GM12878 (cell line): Measurements from ENCODE around the gene P3H2. TPM values are rescaled to one million over a fixed set of nuclear protein-coding genes. Genes with fewer than 3 reads are reported as not detected.

ENCODE experiments used
- ATAC-seq: fragments of 200-7000 bp; cut with Tn5 transposase; 3 replicates; pipeline ENCODE4 v1.9.1; 2020; ENCODE audit warnings: mild to moderate bottlenecking, moderate library complexity
- BruUV-seq: library from RNA; stranded (reverse); fragments of 400-500 nt; replicated peaks from 2 replicates; lab custom pipeline; 2021; lab: Mats Ljungman, UMichigan
- CTCF ChIA-PET: fragments of 300-600 bp; sonication (Branson Sonifier 250); formaldehyde crosslinking; extraction: SDS; loops from one replicate; lab custom pipeline; 2021; ENCODE audit warnings: inconsistent platforms; lab: Yijun Ruan, JAX
- POLR2A ChIA-PET: fragments of 350-600 bp; formaldehyde crosslinking; extraction: SDS; loops from one replicate; lab custom pipeline; 2021; ENCODE audit warnings: inconsistent platforms; lab: Charles Lee
- RAD21 ChIA-PET: fragments of 300-600 bp; sonication (Branson Sonifier 250); formaldehyde crosslinking; loops from one replicate; lab custom pipeline; 2023; ENCODE audit warnings: antibody characterized with exemption; ENCODE audit not compliant: unreplicated experiment; lab: Charles Lee
- SMC1A ChIA-PET: fragments of 300-600 bp; sonication (Branson Sonifier 250); formaldehyde crosslinking; loops from one replicate; lab custom pipeline; 2023; ENCODE audit not compliant: unreplicated experiment, uncharacterized antibody; lab: Charles Lee
- DNase-seq: peaks from one replicate; pipeline ENCODE4 v3.0.0-alpha.2; 2011; ENCODE audit warnings: low read depth, low spot score
- FAIRE-seq: peaks from 3 replicates; lab custom pipeline; 2011; peaks lifted over from hg19 to GRCh38; lab: Jason Lieb, UNC
- H2AFZ ChIP-seq: 2 replicates; pipeline ENCODE4 v1.6.0; 2011; ENCODE audit warnings: low read depth, low read length, control low read depth; ENCODE audit not compliant: control insufficient read depth
- H3K27ac ChIP-seq: 2 replicates; pipeline ENCODE4 v1.5.1; 2011; ENCODE audit warnings: control low read depth; ENCODE audit not compliant: control insufficient read depth, insufficient read depth
- H3K27me3 ChIP-seq, 2 experiments: replicated peaks in 1 of 2; 2 replicates each; pipeline versions ENCODE4 v1.6.0 to v1.6.1; 2011; ENCODE audit warnings: low read length in 1 of 2; ENCODE audit not compliant: control insufficient read depth in 2 of 2, insufficient read depth in 2 of 2
- H3K36me3 ChIP-seq, 2 experiments: 2 replicates each; pipeline ENCODE4 v1.5.1; 2011; ENCODE audit warnings: low read length in 1 of 2; ENCODE audit not compliant: control insufficient read depth in 2 of 2, insufficient read depth in 2 of 2
- H3K4me1 ChIP-seq: 2 replicates; pipeline ENCODE4 v1.6.1; 2011; ENCODE audit warnings: mild to moderate bottlenecking, low read length, moderate library complexity, mixed read lengths; ENCODE audit not compliant: control insufficient read depth, insufficient read depth
- H3K4me2 ChIP-seq: 2 replicates; pipeline ENCODE4 v1.6.0; 2011; ENCODE audit warnings: control low read depth; ENCODE audit not compliant: control insufficient read depth, insufficient read depth
- H3K4me3 ChIP-seq: fragments of 200-600 bp; sonication (generic); 2 replicates; pipeline ENCODE4 v1.5.1; 2016
- H3K79me2 ChIP-seq: 2 replicates; pipeline ENCODE4 v1.6.0; 2011; ENCODE audit warnings: low read length; ENCODE audit not compliant: control insufficient read depth, insufficient read depth
- H3K9ac ChIP-seq: 2 replicates; pipeline ENCODE4 v1.8.0; 2011; ENCODE audit warnings: low read length, control low read depth, mixed read lengths; ENCODE audit not compliant: control insufficient read depth, insufficient read depth
- H3K9me3 ChIP-seq: replicated peaks from 3 replicates; pipeline ENCODE4 v1.5.1; 2011; ENCODE audit warnings: mild to moderate bottlenecking, low read length; ENCODE audit not compliant: control insufficient read depth, insufficient read depth
- H4K20me1 ChIP-seq: 2 replicates; pipeline ENCODE4 v1.6.0; 2011; ENCODE audit not compliant: control insufficient read depth, insufficient read depth
- BHLHE40 ChIP-seq, 2 experiments: fragments of 450-650 bp in 1 of 2; IDR thresholded peaks; 2 replicates each; pipeline ENCODE4 v1.6.1; 2011 to 2017; ENCODE audit warnings: low read depth in 2 of 2, borderline replicate concordance in 1 of 2, improper control_type of control experiment in 1 of 2, low read length in 1 of 2, mild to moderate bottlenecking in 1 of 2
- CHD1 ChIP-seq: IDR thresholded peaks from 2 replicates; pipeline ENCODE4 v1.6.1; 2012; ENCODE audit warnings: low read depth, low read length, improper control_type of control experiment
- NFXL1 ChIP-seq: fragments of 450-650 bp; IDR thresholded peaks from 2 replicates; pipeline ENCODE4 v1.6.1; 2017; ENCODE audit warnings: antibody characterized with exemption, mild to moderate bottlenecking, borderline replicate concordance
- ZNF24 ChIP-seq: fragments of 450-650 bp; IDR thresholded peaks from 2 replicates; pipeline ENCODE4 v1.6.1; 2017; ENCODE audit warnings: antibody characterized with exemption, mild to moderate bottlenecking
- WGBS: methylation state at CpG from one replicate; pipeline ENCODE4 v1.1.6; 2016; ENCODE audit warnings: low lambda C conversion rate; ENCODE audit not compliant: insufficient replicate concordance, insufficient coverage; ENCODE audit errors: missing lambda C conversion rate; 5-methylcytosine and 5-hydroxymethylcytosine counted together
- in situ Hi-C: fragments of 300-500 bp; cut with MboI; formaldehyde crosslinking; loops from 9 replicates; pipeline ENCODE4 v1.14.3; 2018; ENCODE audit warnings: mixed read lengths
- intact Hi-C: fragments of 100-400 bp; cut with micrococcal nuclease; formaldehyde crosslinking; loops from one replicate; pipeline ENCODE4 v1.14.2; 2022; ENCODE audit not compliant: unreplicated experiment
- polyA plus RNA-seq, 11 experiments: library from polyadenylated mRNA; depleted of rRNA in 4 of 11; unstranded in 6 of 11; stranded (reverse) in 5 of 11; fragments of >200 nt; fragmentation: Nextera tagmentation in 4 of 11; fragmentation: Illumina TruSeq in 1 of 11; extraction: Ambion mirVana in 4 of 11; extraction: Trizol in 1 of 11; gene quantifications; 1 replicate in 1 of 11; 2 replicates in 10 of 11; pipeline versions ENCODE4 v1.2.1 to v1.2.3, GENCODE V29; 2011 to 2016; ENCODE audit warnings: inconsistent platforms in 2 of 11, missing spikeins in 2 of 11, low read depth in 1 of 11
- total RNA-seq, 4 experiments: library from RNA; depleted of rRNA in 3 of 4; stranded (reverse); fragments of >200 nt in 3 of 4; fragmentation: Illumina TruSeq in 1 of 4; extraction: Trizol in 1 of 4; gene quantifications; 2 replicates each; pipeline versions ENCODE4 v1.2.1 to v1.2.3, GENCODE V29; 2013 to 2021

Gene P3H2
- total and polyA plus RNA-seq, 10 of the 15 experiments (the other 5 are each of a cell fraction or from before 2014, with no cell fraction given) = 27.0 to 97.6 (median 83.2) TPM

GRCh38 chr3:190120269-190121060 is at the start of gene P3H2 (continued):
- TF ChIP-seq ZNF24 = no peak

GRCh38 chr3:190169877-190170276 is 49.2 kb upstream of the P3H2 start:
- H2AFZ ChIP-seq = peak overlapping the region; percentile 59
- DNase-seq = no peak

More at GRCh38 chr3:190169877-190170276, 49.2 kb upstream of the P3H2 start:
- H3K27me3 ChIP-seq = no peaks in the 10 kb centered on the region
- FAIRE-seq (peak; percentile 35), ATAC-seq (peak; percentile 82)
- ChIA-PET RAD21 (interaction anchor here (1.0 to 2.1 kb wide), 3 partner anchors 40 to 214 kb away, joined by 3 to 9 read pairs (median 4); partner anchors contain the start of gene P3H2), CTCF (interaction anchor here (0.9 to 1.6 kb wide), 3 partner anchors 9 to 49 kb away, joined by 3 to 4 read pairs (median 3); partner anchors contain the start of gene P3H2), POLR2A (interaction anchor here (0.5 kb wide), 1 partner anchor 153 kb away, joined by 3 read pairs; no protein-coding TSS in a partner anchor), SMC1A (interaction anchor here (0.8 to 3.7 kb wide), 9 partner anchors 13 to 88 kb away, joined by 3 to 23 read pairs (median 3); no protein-coding TSS in a partner anchor)
- H3K4me2 ChIP-seq = peak overlapping the region; percentile 60
- no peak overlapping the region for H3K9ac ChIP-seq
- H3K4me3 ChIP-seq = no peak overlapping the region
- H4K20me1 ChIP-seq = no peaks in the 10 kb centered on the region
- BruUV-seq = no TSS peak
- intact Hi-C loops (no loop called here), in situ Hi-C loops (no loop called here)
- no peaks in the 10 kb centered on the region for H3K36me3 ChIP-seq
- TF ChIP-seq BHLHE40 (IDR thresholded peaks at IDR 0.05; ENCODE audit: borderline replicate concordance in 1 of 2, low read depth in 2 of 2, low read length in 1 of 2) (no peak), NFXL1 (no peak), CHD1 (no peak)
- no peak overlapping the region; the same call in 1 of the 2 replicates for H3K27ac ChIP-seq
- WGBS = 4% methylated on average over 2 of the region's 2 CpGs
- H3K4me1 ChIP-seq = peaks cover 4% of the 10 kb centered on the region; the same call in 1 of the 2 replicates
- H3K9me3 ChIP-seq = no peaks in the 10 kb centered on the region
- no peaks in the 10 kb centered on the region for H3K79me2 ChIP-seq
